DND-41 (cell line): Measurements from ENCODE around the gene RSPRY1.
"Not testable (repeated sequence)": the region's sequence is repeated elsewhere in the genome, so short reads cannot be mapped to it uniquely, and the experiment has no call there.

Source experiments
- CTCF ChIP-seq: IDR thresholded peaks from 2 replicates; pipeline ENCODE4 v1.5.1; 2012; ENCODE audit warnings: borderline replicate concordance, low read length, moderate library complexity, mild to moderate bottlenecking; ENCODE audit not compliant: poor library complexity, severe bottlenecking; ENCODE audit errors: extremely low read depth
- EZH2 ChIP-seq: IDR thresholded peaks from 3 replicates; pipeline ENCODE4 v1.6.1; 2012; ENCODE audit warnings: borderline replicate concordance, low read depth, mild to moderate bottlenecking, moderate library complexity, low read length, inconsistent platforms; ENCODE audit not compliant: severe bottlenecking

- not testable (repeated sequence) for TF ChIP-seq CTCF, EZH2
Measured at GRCh38 chr16:57189527-57189926, 3.4 kb downstream of the RSPRY1 start.
